GM23248 (cell line): Measurements from ENCODE around the gene MOB3B.

Source experiments
- EZH2 ChIP-seq: fragments of 200-600 bp; sonication (generic); IDR thresholded peaks from 2 replicates; pipeline ENCODE4 v1.6.1; 2018; ENCODE audit warnings: antibody characterized with exemption, mild to moderate bottlenecking; ENCODE audit not compliant: insufficient read depth, poor library complexity, severe bottlenecking
- EZH2phosphoT487 ChIP-seq: fragments of 200-600 bp; sonication (generic); IDR thresholded peaks from 2 replicates; pipeline ENCODE4 v1.6.1; 2018; ENCODE audit warnings: antibody characterized with exemption, moderate library complexity, mild to moderate bottlenecking, low read depth; ENCODE audit not compliant: insufficient read depth

- no peak for TF ChIP-seq EZH2
- no peak for TF ChIP-seq EZH2phosphoT487
Measured at GRCh38 chr9:27549196-27549755, 19.7 kb upstream of the MOB3B start.
